Endodermal cell (in vitro differentiated cells): Measurements from ENCODE around the gene AKT1. TPM values are rescaled to one million over a fixed set of nuclear protein-coding genes. Genes with fewer than 3 reads are reported as not detected.

Experiments
- DNase-seq: peaks from one replicate; pipeline ENCODE4 v3.0.0-alpha.2; 2017
- H3K27ac ChIP-seq: 2 replicates; pipeline ENCODE4 v1.5.1; 2013; ENCODE audit warnings: mild to moderate bottlenecking, low read depth, low read length, moderate library complexity
- H3K27me3 ChIP-seq: 2 replicates; pipeline ENCODE4 v1.6.1; 2013; ENCODE audit warnings: mild to moderate bottlenecking, low read length, moderate library complexity; ENCODE audit not compliant: insufficient read depth, control insufficient read depth, poor library complexity, severe bottlenecking
- H3K36me3 ChIP-seq: 2 replicates; pipeline ENCODE4 v1.7.0; 2013; ENCODE audit warnings: mild to moderate bottlenecking, low read length, moderate library complexity; ENCODE audit not compliant: control insufficient read depth, insufficient read depth
- H3K4me1 ChIP-seq: one replicate; pipeline ENCODE4 v1.7.0; 2013; ENCODE audit warnings: low read length; ENCODE audit not compliant: control insufficient read depth, insufficient read depth
- H3K4me3 ChIP-seq: 2 replicates; pipeline ENCODE4 v1.5.1; 2013; ENCODE audit warnings: mild to moderate bottlenecking, low read length, moderate library complexity
- H3K9ac ChIP-seq: 2 replicates; pipeline ENCODE4 v1.6.1; 2013; ENCODE audit warnings: mild to moderate bottlenecking, low read length, moderate library complexity; ENCODE audit not compliant: poor library complexity, severe bottlenecking; ENCODE audit errors: extremely low read depth
- H3K9me3 ChIP-seq: 2 replicates; pipeline ENCODE4 v1.6.1; 2013; ENCODE audit warnings: mild to moderate bottlenecking, low read length, moderate library complexity; ENCODE audit not compliant: control insufficient read depth
- H3K27ac Mint-ChIP-seq: 2 replicates; pipeline ENCODE4 v1.8.0; 2020; ENCODE audit warnings: mixed read lengths
- H3K27me3 Mint-ChIP-seq: 2 replicates; pipeline ENCODE4 v1.8.0; 2021; ENCODE audit warnings: mild to moderate bottlenecking, mixed read lengths; ENCODE audit not compliant: insufficient read depth
- H3K36me3 Mint-ChIP-seq: 2 replicates; pipeline ENCODE4 v1.8.0; 2020; ENCODE audit warnings: low read depth, mixed read lengths
- H3K4me1 Mint-ChIP-seq: 2 replicates; pipeline ENCODE4 v1.8.0; 2020; ENCODE audit warnings: mixed read lengths
- H3K4me3 Mint-ChIP-seq: 2 replicates; pipeline ENCODE4 v1.8.0; 2020; ENCODE audit warnings: mild to moderate bottlenecking, moderate library complexity, mixed read lengths
- H3K9me3 Mint-ChIP-seq: 2 replicates; pipeline ENCODE4 v1.8.0; 2020; ENCODE audit warnings: mild to moderate bottlenecking, mixed read lengths
- WGBS, 2 experiments: methylation state at CpG; one replicate each; pipeline versions ENCODE4 v1.1.5 to v1.1.7; 2013; ENCODE audit warnings: missing lambda C conversion rate in 2 of 2, mixed read lengths in 1 of 2; ENCODE audit not compliant: insufficient coverage in 1 of 2, insufficient read length in 1 of 2; 5-methylcytosine and 5-hydroxymethylcytosine counted together
- total RNA-seq, 2 donors: library from RNA; stranded (reverse); fragmentation: NEBNext Ultra II Directional in 1 of 2; extraction: Animal tissue kit (Norgen Biotek cat#: 25700) in 1 of 2; gene quantifications; 2 replicates in 1 of 2; 3 replicates in 1 of 2; pipeline ENCODE4 v1.2.1, GENCODE V29; 2021
- TF ChIP-seq, protein P1 (sequence below): fragments of 200-600 bp; sonication (generic); conservative IDR thresholded peaks from 2 replicates; pipeline ENCODE4 v1.5.0; 2021; ENCODE audit warnings: antibody characterized with exemption, mild to moderate bottlenecking

Gene AKT1
- total RNA-seq, 2 donors from 2014 or later: 133 to 152 TPM

DNA sequence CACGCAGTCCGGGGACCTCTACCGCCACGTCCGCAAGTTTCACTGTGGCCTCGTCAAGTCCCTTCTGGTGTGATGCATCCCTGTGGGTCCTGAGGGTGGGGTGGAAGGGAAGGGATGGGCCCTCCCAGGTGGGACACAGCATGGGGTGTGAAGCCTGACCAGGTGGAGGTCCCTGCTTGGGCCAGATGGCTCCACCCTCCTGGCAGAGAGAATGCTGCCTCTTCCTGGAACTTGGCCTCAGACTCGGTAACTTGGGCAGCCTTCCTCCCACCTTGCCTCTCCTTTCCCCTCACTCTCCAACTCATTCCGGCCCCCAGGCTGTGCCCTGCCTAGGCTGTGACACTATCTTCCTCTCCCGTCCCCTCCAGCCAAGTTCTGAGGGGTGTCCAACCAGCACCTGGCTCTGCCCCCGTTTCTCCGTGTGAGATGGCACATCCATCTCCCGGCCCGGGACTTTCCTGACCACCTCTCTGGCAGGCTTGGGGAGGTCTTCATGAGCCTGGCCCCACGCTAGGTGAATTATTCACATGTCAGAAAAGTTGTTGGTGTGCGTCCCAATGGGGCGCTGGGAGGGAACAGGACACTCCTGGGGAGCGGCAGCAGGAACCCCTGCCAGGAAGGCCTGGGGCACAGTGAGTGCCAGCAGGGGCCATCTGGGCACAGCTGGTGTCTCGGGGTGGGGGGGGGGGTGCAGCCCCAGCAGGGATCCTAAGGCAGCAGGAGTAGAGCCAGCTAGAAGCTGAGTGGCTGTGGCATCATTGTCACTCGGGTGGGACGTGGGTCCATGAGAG lies 7.0 kb upstream of the AKT1 start:
- TF ChIP-seq, protein P1, sequence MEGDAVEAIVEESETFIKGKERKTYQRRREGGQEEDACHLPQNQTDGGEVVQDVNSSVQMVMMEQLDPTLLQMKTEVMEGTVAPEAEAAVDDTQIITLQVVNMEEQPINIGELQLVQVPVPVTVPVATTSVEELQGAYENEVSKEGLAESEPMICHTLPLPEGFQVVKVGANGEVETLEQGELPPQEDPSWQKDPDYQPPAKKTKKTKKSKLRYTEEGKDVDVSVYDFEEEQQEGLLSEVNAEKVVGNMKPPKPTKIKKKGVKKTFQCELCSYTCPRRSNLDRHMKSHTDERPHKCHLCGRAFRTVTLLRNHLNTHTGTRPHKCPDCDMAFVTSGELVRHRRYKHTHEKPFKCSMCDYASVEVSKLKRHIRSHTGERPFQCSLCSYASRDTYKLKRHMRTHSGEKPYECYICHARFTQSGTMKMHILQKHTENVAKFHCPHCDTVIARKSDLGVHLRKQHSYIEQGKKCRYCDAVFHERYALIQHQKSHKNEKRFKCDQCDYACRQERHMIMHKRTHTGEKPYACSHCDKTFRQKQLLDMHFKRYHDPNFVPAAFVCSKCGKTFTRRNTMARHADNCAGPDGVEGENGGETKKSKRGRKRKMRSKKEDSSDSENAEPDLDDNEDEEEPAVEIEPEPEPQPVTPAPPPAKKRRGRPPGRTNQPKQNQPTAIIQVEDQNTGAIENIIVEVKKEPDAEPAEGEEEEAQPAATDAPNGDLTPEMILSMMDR: no peak
- Histone ChIP-seq H3K27me3 (peaks cover 21% of the 10 kb centered on the region), H3K9ac (no peak overlapping the region), H3K27ac (no peak overlapping the region), H3K4me1 (peaks cover 4% of the 10 kb centered on the region), H3K4me3 (no peak overlapping the region), H3K9me3 (no peaks in the 10 kb centered on the region), H3K36me3 (no peaks in the 10 kb centered on the region)
- Mint-ChIP-seq H3K27ac (no peak overlapping the region), H3K27me3 (peaks cover 39% of the 10 kb centered on the region), H3K4me1 (peaks cover 9% of the 10 kb centered on the region), H3K9me3 (no peaks in the 10 kb centered on the region), H3K36me3 (peaks cover 3% of the 10 kb centered on the region), H3K4me3 (peak overlapping the region; percentile 17)
- WGBS, 2 experiments: 90 to 92% methylated on average over 13 to 20 of the region's 20 CpGs
- no peak for DNase-seq

DNA sequence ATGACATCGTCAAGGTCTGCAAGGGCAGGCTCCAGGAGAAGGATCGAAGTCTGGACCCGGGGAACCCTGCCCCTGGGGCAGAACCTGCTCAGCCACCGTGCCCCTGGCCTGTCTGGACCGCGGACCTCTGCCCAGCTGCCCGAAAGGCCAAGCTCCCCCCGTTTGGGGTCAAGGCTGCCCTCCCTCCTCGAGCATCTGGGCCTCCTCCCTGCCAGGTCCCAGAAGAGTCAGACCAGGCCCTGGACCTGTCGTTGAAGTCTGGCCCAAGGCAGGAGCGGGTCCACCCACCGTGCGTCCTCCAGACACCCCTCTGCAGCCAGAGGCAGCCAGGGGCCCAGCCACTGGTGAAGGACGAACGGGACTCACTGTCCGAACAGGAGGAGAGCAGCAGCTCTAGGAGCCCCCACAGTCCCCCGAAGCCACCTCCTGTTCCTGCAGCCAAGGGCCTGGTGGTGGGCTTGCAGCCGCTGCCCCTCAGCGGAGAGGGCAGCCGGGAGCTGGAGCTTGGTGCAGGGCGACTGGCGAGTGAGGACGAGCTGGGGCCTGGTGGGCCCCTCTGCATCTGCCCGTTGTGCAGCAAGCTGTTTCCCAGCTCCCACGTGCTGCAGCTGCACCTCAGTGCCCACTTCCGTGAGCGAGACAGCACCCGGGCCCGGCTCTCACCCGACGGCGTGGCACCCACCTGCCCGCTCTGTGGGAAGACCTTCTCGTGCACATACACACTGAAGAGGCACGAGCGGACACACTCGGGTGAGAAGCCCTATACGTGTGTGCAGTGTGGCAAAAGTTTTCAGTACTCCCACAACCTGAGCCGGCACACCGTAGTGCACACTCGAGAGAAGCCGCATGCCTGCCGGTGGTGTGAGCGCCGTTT lies 6.2 kb upstream of the AKT1 start:
- peak overlapping the region; percentile 77 for H3K4me3 ChIP-seq

More for the DNA sequence above, 6.2 kb upstream of the AKT1 start:
- Mint-ChIP-seq H3K9me3 (no peaks in the 10 kb centered on the region), H3K4me1 (peaks cover 9% of the 10 kb centered on the region), H3K27ac (no peak overlapping the region), H3K27me3 (peaks cover 41% of the 10 kb centered on the region), H3K36me3 (peaks cover 3% of the 10 kb centered on the region), H3K4me3 (peak overlapping the region; percentile 62)
- Histone ChIP-seq H3K9me3 (no peaks in the 10 kb centered on the region), H3K36me3 (no peaks in the 10 kb centered on the region), H3K27ac (no peak overlapping the region), H3K9ac (no peak overlapping the region), H3K27me3 (peaks cover 19% of the 10 kb centered on the region), H3K4me1 (peaks cover 4% of the 10 kb centered on the region)
- TF ChIP-seq, protein P1: no peak
- DNase-seq: no peak
- 83 to 84% methylated on average over 40 to 45 of the region's 45 CpGs for WGBS, 2 experiments
